HG03469 (cell line): Measurements from ENCODE around the gene MTCH1.
"Not testable (repeated sequence)": the region's sequence is repeated elsewhere in the genome, so short reads cannot be mapped to it uniquely, and the experiment has no call there.

Source experiments
- ATAC-seq: cut with Tn5 transposase; IDR thresholded peaks from one replicate; pipeline ENCODE4 v1.9.1; 2021; ENCODE audit warnings: mild to moderate bottlenecking, moderate library complexity, moderate number of reproducible peaks; ENCODE audit not compliant: unreplicated experiment

MTCH1 gene

GRCh38 chr6:36997811-36998722, 12.1 kb upstream of the MTCH1 start:
- ATAC-seq: no peak

GRCh38 chr6:36990401-36990800, 4.4 kb upstream of the MTCH1 start:
- not testable (repeated sequence) for ATAC-seq

GRCh38 chr6:36989264-36989663, 3.3 kb upstream of the MTCH1 start:
- no peak for ATAC-seq

- no peak for ATAC-seq
Measured at GRCh38 chr6:36986704-36987047, 680 bp upstream of the MTCH1 start.

- no peak for ATAC-seq
Measured at GRCh38 chr6:36985417-36985807, 584 bp downstream of the MTCH1 start.

DNA sequence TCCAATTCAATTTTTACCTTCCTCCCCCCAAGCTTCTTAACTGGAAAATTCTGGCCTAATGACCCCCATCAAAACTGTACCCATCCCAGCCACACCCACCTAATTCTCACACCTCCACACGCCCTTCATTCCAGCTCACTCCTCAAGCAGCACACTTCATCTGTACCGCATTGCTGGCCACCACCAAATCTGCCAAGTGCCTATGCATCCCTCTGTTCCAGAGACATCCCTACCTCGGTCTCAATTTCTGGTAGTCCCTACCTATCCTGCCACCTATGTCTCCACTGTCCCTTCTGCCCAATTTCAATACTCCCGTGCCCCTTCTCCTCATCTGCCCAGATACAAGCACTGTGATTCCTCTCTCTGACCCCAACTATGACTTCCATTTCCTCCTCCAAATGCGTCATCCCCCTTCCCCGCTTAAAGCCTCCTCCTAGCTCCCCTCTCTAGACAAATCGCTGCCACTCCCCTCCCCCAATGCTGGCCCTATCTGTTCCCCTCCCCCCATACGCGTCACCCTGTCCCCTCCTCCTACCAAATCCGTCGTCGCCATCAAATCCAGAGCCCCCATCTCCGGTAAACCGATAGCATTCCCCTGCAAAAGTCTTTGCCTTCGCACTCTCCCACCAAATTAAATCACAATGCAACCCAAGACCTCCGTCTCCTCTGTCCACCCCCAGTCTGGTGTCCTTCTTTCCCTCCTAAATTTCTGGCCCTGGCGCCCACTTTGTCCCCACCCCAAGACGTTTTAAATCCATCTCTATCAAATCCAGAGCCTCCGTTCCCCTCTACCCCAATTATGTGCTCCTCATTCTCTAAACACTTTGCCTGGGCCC, 1.2 kb downstream of the MTCH1 start:
- no peak for ATAC-seq

DNA sequence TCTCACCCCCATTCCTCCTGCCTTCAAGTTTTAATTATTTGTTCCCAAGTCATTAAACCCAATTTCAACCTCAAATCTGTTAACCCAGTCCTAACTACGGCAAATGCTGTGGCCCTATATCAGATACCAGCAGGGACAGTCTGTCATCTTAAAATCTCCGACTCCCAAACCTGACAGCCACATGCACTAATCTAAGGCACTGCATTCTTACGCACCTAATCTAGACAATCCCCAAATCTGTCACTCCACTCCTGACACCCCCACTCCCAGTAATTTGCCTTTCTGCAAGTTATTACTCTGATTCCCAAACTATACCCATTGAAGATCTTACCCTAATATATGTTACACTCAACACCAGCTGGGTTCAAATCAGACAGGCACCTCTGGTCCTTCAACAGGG, 2.5 kb downstream of the MTCH1 start:
- ATAC-seq: no peak

- ATAC-seq: no peak
Measured at GRCh38 chr6:36980876-36981619, 4.9 kb downstream of the MTCH1 start.

- ATAC-seq: no peak
Measured at GRCh38 chr6:36980129-36980528, 5.9 kb downstream of the MTCH1 start.

DNA sequence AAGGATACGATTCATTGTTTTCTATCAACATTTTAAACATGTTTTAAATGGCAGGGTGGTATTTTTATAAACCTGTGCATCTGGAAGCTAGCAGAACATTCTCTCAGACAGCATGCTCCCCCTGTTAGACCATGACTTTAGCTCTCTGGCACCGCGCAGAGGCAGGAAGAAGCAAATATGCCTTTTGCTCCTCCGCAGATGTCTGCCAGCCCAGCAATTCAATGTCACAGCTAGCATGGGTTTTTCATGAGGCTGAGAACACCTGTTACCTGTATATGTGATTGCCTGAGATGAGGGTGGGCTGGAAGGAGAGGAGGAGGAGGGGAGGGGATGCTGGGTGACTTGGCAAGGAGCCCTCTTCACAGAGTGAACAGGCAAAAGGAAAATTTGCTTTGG, 6.7 kb downstream of the MTCH1 start:
- ATAC-seq: no peak

- no peak for ATAC-seq
Measured at GRCh38 chr6:36978421-36979346, 7.3 kb downstream of the MTCH1 start.

DNA sequence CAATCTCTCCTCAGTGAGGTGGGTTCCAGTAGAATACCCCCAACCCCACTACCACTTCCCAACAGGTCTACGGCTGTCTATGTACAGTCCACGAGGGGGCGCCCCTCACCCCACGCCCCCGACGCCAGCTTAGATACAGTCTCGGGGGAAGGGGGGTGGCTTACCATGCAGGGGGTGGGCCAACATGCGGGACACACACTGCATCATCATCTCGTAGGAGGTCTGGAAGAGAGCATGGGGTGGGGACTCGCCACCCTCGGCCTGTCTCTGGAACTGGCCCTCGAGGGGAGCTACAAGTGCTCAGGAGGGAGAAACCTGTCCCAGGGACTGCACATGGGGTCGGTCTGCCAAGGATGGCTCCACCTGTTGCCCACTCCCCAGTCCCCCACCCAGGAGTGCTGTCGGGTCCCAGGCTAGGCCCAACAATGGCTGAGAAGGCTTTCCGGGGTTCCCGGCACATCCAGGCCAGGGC, 8.5 kb downstream of the MTCH1 start:
- no peak for ATAC-seq

- ATAC-seq: no peak
Measured at GRCh38 chr6:36976931-36977330, 9.1 kb downstream of the MTCH1 start.

GRCh38 chr6:36976509-36976908, 9.5 kb downstream of the MTCH1 start:
- ATAC-seq: no peak

DNA sequence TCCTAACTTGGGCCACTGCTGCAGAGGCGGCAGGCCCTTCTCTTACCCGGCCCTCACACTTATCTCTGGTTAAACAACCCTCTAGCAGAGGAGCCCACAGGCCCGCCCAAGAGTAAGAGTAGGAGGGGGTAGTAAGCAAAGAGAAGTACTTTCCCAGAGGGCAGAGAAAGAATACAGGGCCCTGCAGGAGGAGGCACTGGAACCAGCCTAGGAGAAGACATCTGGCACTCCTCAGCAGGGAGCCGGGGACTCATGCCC, 10.1 kb downstream of the MTCH1 start:
- no peak for ATAC-seq

DNA sequence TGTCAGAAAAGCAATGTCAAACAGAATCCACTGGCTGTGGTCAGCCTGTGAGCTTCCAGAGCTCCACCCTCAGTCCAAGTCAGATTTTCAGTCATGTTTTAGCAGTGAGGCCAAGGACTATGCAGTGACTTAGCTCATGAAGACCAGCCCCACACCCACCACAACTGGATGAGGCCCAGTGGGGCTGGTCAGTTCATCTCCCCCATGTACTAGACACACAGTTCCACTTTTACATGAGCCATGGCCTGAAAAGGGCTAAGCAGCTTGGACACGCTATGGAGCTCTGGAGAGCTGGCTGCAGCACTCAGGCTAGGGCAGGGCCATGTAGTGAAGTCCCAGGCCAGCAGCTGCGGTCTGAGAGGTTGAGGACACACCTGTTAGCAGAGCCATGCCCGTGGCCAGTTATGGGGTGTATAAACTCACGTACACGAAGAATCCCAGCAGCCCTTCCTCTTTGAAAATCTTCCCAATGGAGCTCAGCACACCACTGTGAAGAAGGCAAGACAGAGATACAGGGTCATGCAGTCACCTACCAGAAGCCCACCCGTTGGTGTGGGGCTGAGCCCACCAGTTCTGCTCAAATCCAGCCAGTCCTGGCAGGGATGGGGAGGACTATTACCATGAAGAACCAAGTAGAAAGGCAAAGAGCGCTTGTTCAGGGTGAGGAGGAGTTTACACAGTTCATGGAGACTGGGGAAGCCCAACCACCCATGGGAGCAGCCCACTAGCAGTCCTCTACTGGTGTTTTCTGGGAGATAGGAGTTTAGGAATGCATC, 10.6 kb downstream of the MTCH1 start:
- no peak for ATAC-seq

- no peak for ATAC-seq
Measured at GRCh38 chr6:36973647-36974046, 12.3 kb downstream of the MTCH1 start.

- ATAC-seq: no peak
Measured at GRCh38 chr6:36973190-36973589, 12.8 kb downstream of the MTCH1 start.

DNA sequence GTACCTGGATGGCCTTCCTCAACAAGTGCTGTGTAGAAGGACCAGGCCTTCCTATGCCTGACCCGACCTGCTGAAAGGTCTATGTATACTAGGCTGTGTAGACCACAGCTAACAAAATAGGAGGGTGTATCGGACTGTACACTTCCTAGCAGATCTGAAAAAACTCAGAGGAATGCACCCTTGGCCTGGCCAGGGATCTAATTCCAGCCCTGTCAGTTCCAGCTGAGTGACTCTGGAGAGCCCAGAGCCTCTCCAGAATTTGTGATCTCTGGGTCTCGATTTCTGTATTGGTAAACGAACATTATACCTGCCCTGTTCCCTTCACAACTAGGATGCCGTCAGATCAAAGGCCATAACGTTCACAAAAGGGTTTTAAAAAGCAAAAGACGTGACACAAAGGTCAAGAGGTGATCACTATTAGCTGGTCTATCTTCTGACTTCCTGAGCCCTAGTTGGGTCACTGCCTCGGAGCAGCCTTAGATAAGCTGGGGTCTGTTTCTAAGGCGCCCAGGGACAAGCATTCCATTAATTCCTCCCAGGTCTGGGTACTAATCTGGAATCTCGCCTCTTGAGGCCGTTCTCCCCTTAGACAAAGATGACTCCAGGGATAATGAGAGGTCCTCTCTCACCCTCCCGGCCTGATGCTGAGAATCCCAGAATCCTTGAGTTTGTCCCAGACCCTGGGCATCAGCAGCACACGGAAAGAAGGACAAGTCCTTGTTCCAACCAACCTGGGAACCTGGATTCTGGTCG, 13.9 kb downstream of the MTCH1 start:
- no peak for ATAC-seq
